GM12874 (cell line): Measurements from ENCODE around the gene GON7.

ENCODE experiments used
- CTCF ChIP-seq: IDR thresholded peaks from 2 replicates; pipeline ENCODE4 v1.5.1; 2011; ENCODE audit warnings: low read depth, mild to moderate bottlenecking, control low read depth, low read length, moderate library complexity; ENCODE audit not compliant: insufficient read depth

The GON7 gene, protein sequence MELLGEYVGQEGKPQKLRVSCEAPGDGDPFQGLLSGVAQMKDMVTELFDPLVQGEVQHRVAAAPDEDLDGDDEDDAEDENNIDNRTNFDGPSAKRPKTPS

DNA sequence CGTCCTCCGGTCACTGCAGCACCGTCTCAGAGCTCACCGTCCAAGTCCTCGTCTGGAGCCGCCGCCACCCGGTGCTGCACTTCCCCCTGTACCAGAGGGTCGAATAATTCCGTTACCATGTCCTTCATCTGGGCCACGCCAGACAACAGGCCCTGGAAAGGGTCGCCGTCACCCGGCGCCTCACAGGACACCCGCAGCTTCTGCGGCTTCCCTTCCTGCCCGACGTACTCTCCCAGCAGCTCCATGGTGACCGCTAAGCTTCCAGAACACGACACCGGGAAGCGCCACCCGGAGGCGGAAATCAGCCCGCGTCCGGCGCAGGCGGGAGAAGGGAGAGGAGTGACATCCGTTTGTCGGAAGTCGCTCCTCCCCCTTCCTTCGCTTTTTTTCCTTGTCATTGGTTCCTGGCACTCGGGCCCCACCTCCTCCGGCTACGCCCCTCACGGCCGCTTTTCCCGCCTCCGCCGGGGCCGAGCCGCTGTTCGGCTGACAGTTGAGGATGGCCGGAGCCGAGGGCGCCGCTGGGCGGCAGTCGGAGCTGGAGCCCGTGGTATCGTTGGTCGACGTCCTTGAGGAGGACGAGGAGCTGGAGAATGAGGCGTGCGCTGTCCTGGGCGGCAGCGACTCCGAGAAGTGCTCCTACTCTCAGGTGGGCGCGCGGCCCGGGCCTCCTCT is at the start of gene GON7, which contains the start of gene UBR7:
GON7 (minus strand) TSS at position 273 of the 675 bp plus-strand sequence; CDS start at position 245, 28 bp downstream.
UBR7 (plus strand) TSS at position 464 of the 675 bp plus-strand sequence; CDS start at position 500, 36 bp downstream.
- TF ChIP-seq CTCF = peak; percentile 18; the same call in 1 of the 2 replicates

DNA sequence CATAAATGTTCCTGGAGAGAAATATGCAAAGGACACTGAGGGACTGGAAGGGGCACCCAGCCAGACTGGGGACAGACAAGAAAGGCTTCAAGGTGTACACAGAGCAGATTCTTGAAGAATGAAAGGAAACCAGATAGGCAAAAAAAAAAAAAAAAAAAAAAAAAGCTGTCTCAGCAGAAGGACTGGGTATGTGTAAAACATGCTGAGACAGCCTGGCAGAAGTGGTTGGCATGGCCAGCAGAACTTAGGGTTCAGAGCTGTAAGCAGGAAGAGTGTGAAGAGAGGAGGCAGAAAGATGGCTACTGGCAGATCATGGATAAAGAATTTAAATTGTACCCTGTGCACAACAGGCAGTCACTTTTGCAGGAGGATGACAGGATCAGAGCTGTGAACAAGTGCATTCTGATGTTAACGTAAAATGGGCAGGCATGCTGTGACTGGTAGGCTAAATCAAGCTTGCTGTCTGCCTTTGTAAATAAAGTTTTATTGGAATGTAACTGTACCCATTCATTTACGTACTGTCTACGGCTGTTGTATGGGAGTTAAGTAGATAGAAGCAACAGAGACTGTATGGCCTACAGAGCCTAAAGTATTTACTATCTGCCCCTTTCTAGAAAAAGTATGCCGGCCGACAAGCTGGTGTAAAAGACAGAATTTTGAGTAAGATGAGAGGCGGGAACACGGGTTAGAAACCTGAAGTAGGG is 42.4 kb upstream of the GON7 start:
- no peak for TF ChIP-seq CTCF

DNA sequence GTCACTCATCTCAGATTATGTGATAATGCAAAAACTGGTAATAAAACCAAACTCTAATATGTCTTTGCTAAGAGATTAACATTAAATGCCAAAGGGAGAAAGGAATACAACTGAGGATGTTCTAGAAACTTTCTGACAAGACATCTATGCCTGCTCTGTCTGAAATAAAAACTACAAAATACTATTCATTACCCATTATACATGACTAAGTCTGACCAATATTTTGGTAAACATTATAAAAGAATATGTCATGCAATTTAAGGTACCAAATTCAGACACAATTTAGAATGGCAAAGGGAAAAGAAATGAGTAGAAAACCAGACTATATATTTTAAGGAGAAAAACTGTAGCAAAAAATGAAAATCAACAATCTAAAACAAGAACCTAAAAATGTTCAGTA is 39.7 kb upstream of the GON7 start:
- no peak for TF ChIP-seq CTCF

GRCh38 chr14:93245764-93246420 is 39.0 kb upstream of the GON7 start:
- no peak for TF ChIP-seq CTCF

DNA sequence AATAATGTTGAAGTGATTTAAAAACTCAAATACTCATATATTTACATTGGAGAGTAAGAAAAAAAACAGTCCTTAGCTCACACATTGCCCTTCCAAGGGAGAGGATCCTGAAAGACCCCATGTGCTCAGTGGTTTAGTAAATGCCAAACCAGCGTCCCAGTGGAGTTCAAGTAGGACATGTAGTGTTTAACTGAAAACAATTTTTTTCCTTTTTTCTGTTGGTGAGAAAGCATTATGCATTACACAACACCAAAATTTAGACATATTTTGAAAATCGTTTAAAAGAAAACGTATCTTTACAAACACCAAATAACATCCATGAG is 33.8 kb upstream of the GON7 start:
- TF ChIP-seq CTCF = no peak

GRCh38 chr14:93239869-93240677 is 33.2 kb upstream of the GON7 start:
- no peak for TF ChIP-seq CTCF
